ENCODE measurements around the gene FCHSD2. TPM values are rescaled to one million over a fixed set of nuclear protein-coding genes. Genes with fewer than 3 reads are reported as not detected.

FCHSD2 gene
- total RNA-seq, 1 donor from 2014 or later: 43.4 TPM

DNA sequence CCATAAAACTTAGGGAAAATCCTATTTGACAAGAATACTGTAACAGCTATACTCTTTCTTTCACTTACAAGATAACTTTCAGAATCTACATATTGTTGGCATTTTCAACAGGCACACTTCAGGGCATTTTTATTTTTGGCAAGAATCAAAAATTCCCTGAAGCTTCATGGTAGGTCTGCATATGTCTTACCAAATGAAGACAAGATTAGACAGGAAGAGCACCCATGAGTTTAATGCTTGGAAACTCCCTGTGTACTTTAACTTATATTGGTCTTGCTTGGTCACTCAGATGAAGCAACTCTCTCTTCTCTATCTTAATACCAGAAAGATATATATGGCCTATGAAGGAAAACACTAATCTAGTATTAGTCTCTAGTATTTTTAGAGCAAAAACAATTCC is 190.2 kb downstream of the FCHSD2 start:
- intact Hi-C loops (cut with micrococcal nuclease): no loop called here
- no peak for DNase-seq
- no peak for TF ChIP-seq CTCF (IDR thresholded peaks at IDR 0.05; ENCODE audit: borderline replicate concordance)
- Histone ChIP-seq H3K4me1 (peaks cover 49% of the 10 kb centered on the region), H3K27me3 (ENCODE audit: low read depth) (no peaks in the 10 kb centered on the region), H3K4me3 (no peak overlapping the region), H3K36me3 (no peaks in the 10 kb centered on the region), H3K27ac (replicated peaks) (no peak overlapping the region), H3K9me3 (replicated peaks) (no peaks in the 10 kb centered on the region)

- H3K36me3 ChIP-seq: no peaks in the 10 kb centered on the region
- no peak overlapping the region for H3K4me3 ChIP-seq
- no peak for TF ChIP-seq CTCF (IDR thresholded peaks at IDR 0.05; ENCODE audit: borderline replicate concordance)
- H3K27me3 ChIP-seq (ENCODE audit: low read depth): no peaks in the 10 kb centered on the region
- H3K27ac ChIP-seq (replicated peaks): no peak overlapping the region
- no peak for DNase-seq
- H3K4me1 ChIP-seq: peaks cover 44% of the 10 kb centered on the region
- intact Hi-C loops (cut with micrococcal nuclease): no loop called here
- H3K9me3 ChIP-seq (replicated peaks): no peaks in the 10 kb centered on the region
Measured at GRCh38 chr11:72951193-72951592, 190.9 kb downstream of the FCHSD2 start.

DNA sequence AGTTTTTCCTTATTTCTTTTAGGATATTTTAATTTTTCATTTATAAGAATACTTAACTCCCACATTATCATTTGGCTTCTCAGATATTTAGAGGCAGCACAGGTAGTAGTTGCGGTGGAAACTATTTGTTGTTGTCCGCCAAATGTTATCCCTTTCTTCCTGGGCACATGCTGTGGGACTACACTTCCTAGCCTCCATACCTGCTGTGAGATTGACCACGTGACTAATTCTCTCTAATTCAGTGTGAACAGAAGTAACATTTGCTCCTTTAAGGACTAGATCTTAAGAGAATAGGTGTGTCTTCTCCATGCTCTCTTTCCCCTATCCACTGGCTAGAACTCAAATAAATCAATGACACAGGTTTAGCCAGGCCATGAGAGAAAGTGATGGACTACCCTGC is 191.4 kb downstream of the FCHSD2 start:
- intact Hi-C loops (cut with micrococcal nuclease): no loop called here
- Histone ChIP-seq H3K36me3 (no peaks in the 10 kb centered on the region), H3K27me3 (ENCODE audit: low read depth) (no peaks in the 10 kb centered on the region), H3K9me3 (replicated peaks) (no peaks in the 10 kb centered on the region), H3K27ac (replicated peaks) (no peak overlapping the region), H3K4me1 (peaks cover 39% of the 10 kb centered on the region), H3K4me3 (no peak overlapping the region)
- no peak for TF ChIP-seq CTCF (IDR thresholded peaks at IDR 0.05; ENCODE audit: borderline replicate concordance)
- no peak for DNase-seq

GRCh38 chr11:72947229-72947628 is 194.9 kb downstream of the FCHSD2 start:
- intact Hi-C loops (cut with micrococcal nuclease): no loop called here
- H3K27me3 ChIP-seq (ENCODE audit: low read depth): no peaks in the 10 kb centered on the region
- no peak overlapping the region for H3K27ac ChIP-seq (replicated peaks)
- no peak for TF ChIP-seq CTCF (IDR thresholded peaks at IDR 0.05; ENCODE audit: borderline replicate concordance)
- no peak for DNase-seq
- H3K4me3 ChIP-seq: no peak overlapping the region
- H3K4me1 ChIP-seq: peaks cover 13% of the 10 kb centered on the region
- peaks cover 2% of the 10 kb centered on the region for H3K36me3 ChIP-seq
- no peaks in the 10 kb centered on the region for H3K9me3 ChIP-seq (replicated peaks)

DNA sequence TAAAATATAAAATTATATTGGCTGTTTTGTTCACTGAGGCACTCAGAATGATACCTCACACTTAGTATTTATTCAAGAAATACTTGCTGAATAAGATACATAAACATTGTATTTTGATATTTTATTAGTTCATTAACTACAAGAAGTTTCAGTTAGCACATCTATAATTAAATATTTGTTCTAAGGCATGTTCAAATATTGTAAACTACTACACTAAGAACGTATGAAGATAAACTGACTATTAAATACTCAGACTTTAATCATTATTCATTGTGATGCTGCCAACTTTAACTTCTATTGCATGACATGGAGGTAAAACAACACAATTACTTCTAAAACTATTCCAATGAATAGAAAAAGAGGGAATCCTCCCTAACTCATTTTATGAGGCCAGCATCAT is 198.5 kb downstream of the FCHSD2 start:
- Histone ChIP-seq H3K4me3 (no peak overlapping the region), H3K27ac (replicated peaks) (no peak overlapping the region), H3K36me3 (peaks cover 2% of the 10 kb centered on the region), H3K4me1 (peaks cover 21% of the 10 kb centered on the region), H3K9me3 (replicated peaks) (no peaks in the 10 kb centered on the region), H3K27me3 (ENCODE audit: low read depth) (no peaks in the 10 kb centered on the region)
- intact Hi-C loops (cut with micrococcal nuclease): no loop called here
- DNase-seq: no peak
- TF ChIP-seq CTCF (IDR thresholded peaks at IDR 0.05; ENCODE audit: borderline replicate concordance): no peak

- Histone ChIP-seq H3K27ac (replicated peaks) (peak overlapping the region; percentile 83), H3K27me3 (ENCODE audit: low read depth) (no peaks in the 10 kb centered on the region), H3K4me1 (peaks cover 52% of the 10 kb centered on the region), H3K9me3 (replicated peaks) (no peaks in the 10 kb centered on the region), H3K4me3 (no peak overlapping the region), H3K36me3 (peaks cover 2% of the 10 kb centered on the region)
- DNase-seq: peak; percentile 61
- intact Hi-C loops (cut with micrococcal nuclease): no loop called here
- no peak for TF ChIP-seq CTCF (IDR thresholded peaks at IDR 0.05; ENCODE audit: borderline replicate concordance)
Measured at GRCh38 chr11:72940417-72940816, 201.7 kb downstream of the FCHSD2 start.

Data from left ventricle myocardium inferior (tissue), 1 donor.